Measurements from ENCODE around the gene MYH7.

GRCh38 chr14:23446291-23446851 is 10.9 kb upstream of the MYH7 start:
- TF ChIP-seq CTCF (IDR thresholded peaks at IDR 0.05; ENCODE audit: insufficient read depth, low read length, poor library complexity, severe bottlenecking) (no peak), EZH2phosphoT487 (conservative IDR thresholded peaks at IDR 0.05; ENCODE audit: low read length) (no peak)
